IMR-90 (cell line): ENCODE results near the gene TBX10. TPM values are rescaled to one million over a fixed set of nuclear protein-coding genes. Genes with fewer than 3 reads are reported as not detected.

Experiments
- ATAC-seq: fragments of 200-7000 bp; cut with Tn5 transposase; 2 replicates; pipeline ENCODE4 v1.9.1; 2020; ENCODE audit warnings: low read depth, mild to moderate bottlenecking, moderate library complexity
- BruUV-seq: library from RNA; stranded (reverse); fragments of 400-500 nt; replicated peaks from 2 replicates; lab custom pipeline; 2021; lab: Mats Ljungman, UMichigan
- CTCF ChIA-PET: fragments of 300-600 bp; formaldehyde crosslinking; extraction: SDS; loops from one replicate; lab custom pipeline; 2021; ENCODE audit warnings: antibody characterized with exemption; lab: Yijun Ruan, JAX
- POLR2A ChIA-PET: fragments of 300-600 bp; sonication (Branson Sonifier 250); formaldehyde crosslinking; loops from one replicate; lab custom pipeline; 2022; ENCODE audit warnings: antibody characterized with exemption; ENCODE audit not compliant: unreplicated experiment; lab: Charles Lee
- DNase-seq: peaks from one replicate; pipeline ENCODE4 v3.0.0; 2013
- H2AFZ ChIP-seq: replicated peaks from 2 replicates; pipeline ENCODE3; 2013; ENCODE audit warnings: low read length, mild to moderate bottlenecking; ENCODE audit not compliant: poor library complexity
- H2AK5ac ChIP-seq: 2 replicates; pipeline ENCODE4 v1.6.1; 2013; ENCODE audit warnings: low read depth, low read length, inconsistent platforms
- H2AK9ac ChIP-seq: replicated peaks from 2 replicates; pipeline ENCODE3; 2013; ENCODE audit warnings: mild to moderate bottlenecking, low read depth, low read length, moderate library complexity; ENCODE audit not compliant: poor library complexity
- H2BK120ac ChIP-seq: 2 replicates; pipeline ENCODE4 v1.6.1; 2013; ENCODE audit warnings: low read depth, low read length, inconsistent platforms
- H2BK15ac ChIP-seq: 3 replicates; pipeline ENCODE4 v1.6.1; 2013; ENCODE audit warnings: low read depth, low read length, inconsistent platforms
- H2BK20ac ChIP-seq: 2 replicates; pipeline ENCODE4 v1.6.1; 2013; ENCODE audit warnings: low read depth, mild to moderate bottlenecking, inconsistent platforms, low read length, moderate library complexity
- H2BK5ac ChIP-seq: 2 replicates; pipeline ENCODE4 v1.6.1; 2013; ENCODE audit warnings: mild to moderate bottlenecking, low read depth, low read length, inconsistent platforms; ENCODE audit not compliant: poor library complexity, severe bottlenecking
- H3K14ac ChIP-seq: replicated peaks from 2 replicates; pipeline ENCODE4 v1.6.1; 2013; ENCODE audit warnings: low read depth, low read length, inconsistent platforms
- H3K18ac ChIP-seq: 2 replicates; pipeline ENCODE4 v1.6.1; 2013; ENCODE audit warnings: low read depth, low read length, control low read depth
- H3K23ac ChIP-seq: 2 replicates; pipeline ENCODE4 v1.6.1; 2013; ENCODE audit warnings: low read depth, low read length, inconsistent platforms
- H3K27ac ChIP-seq: 2 replicates; pipeline ENCODE4 v1.5.1; 2013; ENCODE audit warnings: mild to moderate bottlenecking, control low read depth, low read length; ENCODE audit not compliant: insufficient read depth
- H3K27me3 ChIP-seq: 2 replicates; pipeline ENCODE4 v1.6.1; 2013; ENCODE audit warnings: low read length; ENCODE audit not compliant: control insufficient read depth, insufficient read depth
- H3K36me3 ChIP-seq: 2 replicates; pipeline ENCODE4 v1.6.1; 2013; ENCODE audit warnings: low read length, mixed read lengths; ENCODE audit not compliant: control insufficient read depth, insufficient read depth
- H3K4ac ChIP-seq: 2 replicates; pipeline ENCODE4 v1.6.1; 2013; ENCODE audit warnings: low read depth, low read length, inconsistent platforms
- H3K4me1 ChIP-seq: 2 replicates; pipeline ENCODE4 v1.6.1; 2013; ENCODE audit warnings: low read length, mixed read lengths; ENCODE audit not compliant: control insufficient read depth, insufficient read depth
- H3K4me2 ChIP-seq: 2 replicates; pipeline ENCODE4 v1.6.1; 2013; ENCODE audit warnings: low read depth, mild to moderate bottlenecking, control low read depth, low read length, moderate library complexity
- H3K4me3 ChIP-seq: 2 replicates; pipeline ENCODE4 v1.5.1; 2013; ENCODE audit warnings: low read depth, mild to moderate bottlenecking, control low read depth, low read length, moderate library complexity; ENCODE audit not compliant: insufficient read depth
- H3K56ac ChIP-seq: 2 replicates; pipeline ENCODE4 v1.6.1; 2013; ENCODE audit warnings: low read length, inconsistent platforms; ENCODE audit not compliant: insufficient read depth; ENCODE audit errors: extremely low read depth
- H3K79me1 ChIP-seq, 2 experiments: 2 replicates each; pipeline ENCODE4 v1.6.1; 2013; ENCODE audit warnings: low read length in 2 of 2, inconsistent platforms in 1 of 2, low read depth in 1 of 2
- H3K9ac ChIP-seq: 2 replicates; pipeline ENCODE4 v1.6.1; 2013; ENCODE audit warnings: low read depth, low read length, control low read depth
- H3K9me1 ChIP-seq: 2 replicates; pipeline ENCODE4 v1.6.1; 2013; ENCODE audit warnings: low read length, inconsistent platforms; ENCODE audit not compliant: insufficient read depth
- H3K9me3 ChIP-seq: 2 replicates; pipeline ENCODE4 v1.6.1; 2013; ENCODE audit warnings: low read length; ENCODE audit not compliant: control insufficient read depth, insufficient read depth
- H4K20me1 ChIP-seq: 2 replicates; pipeline ENCODE4 v1.6.1; 2013; ENCODE audit warnings: low read length, inconsistent platforms; ENCODE audit not compliant: insufficient read depth
- H4K5ac ChIP-seq: 2 replicates; pipeline ENCODE4 v1.6.1; 2013; ENCODE audit warnings: mild to moderate bottlenecking, low read depth, low read length, control low read depth
- H4K8ac ChIP-seq, 2 experiments: 2 replicates each; pipeline ENCODE4 v1.6.1; 2013; ENCODE audit warnings: low read depth in 2 of 2, low read length in 2 of 2, control low read depth in 1 of 2, inconsistent platforms in 1 of 2
- H4K91ac ChIP-seq: 2 replicates; pipeline ENCODE4 v1.6.1; 2013; ENCODE audit warnings: low read depth, low read length, inconsistent platforms; ENCODE audit not compliant: insufficient read depth
- FOS ChIP-seq: fragments of 150-350 bp; IDR thresholded peaks from 2 replicates; pipeline ENCODE4 v1.6.1; 2016; ENCODE audit warnings: low read depth, low read length
- MAFK ChIP-seq: IDR thresholded peaks from 2 replicates; pipeline ENCODE4 v1.6.1; 2012; ENCODE audit warnings: low read depth, low read length, improper control_type of control experiment
- MAZ ChIP-seq: IDR thresholded peaks from 2 replicates; pipeline ENCODE4 v1.6.1; 2012; ENCODE audit warnings: low read depth, mild to moderate bottlenecking, low read length, improper control_type of control experiment, moderate library complexity, borderline replicate concordance
- MXI1 ChIP-seq: IDR thresholded peaks from 2 replicates; pipeline ENCODE4 v1.6.1; 2012; ENCODE audit warnings: low read depth, mild to moderate bottlenecking, low read length, moderate library complexity, borderline replicate concordance
- NFE2L2 ChIP-seq: fragments of 150-350 bp; IDR thresholded peaks from 2 replicates; pipeline ENCODE4 v1.6.1; 2016; ENCODE audit warnings: low read depth, mild to moderate bottlenecking, low read length
- RAD21 ChIP-seq: IDR thresholded peaks from 2 replicates; pipeline ENCODE4 v1.6.1; 2012; ENCODE audit warnings: low read length, improper control_type of control experiment
- SMC3 ChIP-seq: fragments of 150-350 bp; IDR thresholded peaks from 2 replicates; pipeline ENCODE4 v1.6.1; 2016; ENCODE audit warnings: low read depth, mild to moderate bottlenecking, antibody characterized with exemption, low read length, moderate library complexity
- WGBS, 2 experiments: methylation state at CpG; one replicate each; pipeline versions ENCODE4 v1.1.5 to v1.1.7; 2013; ENCODE audit warnings: missing lambda C conversion rate in 2 of 2; ENCODE audit not compliant: insufficient read length in 1 of 2; ENCODE audit errors: extremely low coverage in 2 of 2; 5-methylcytosine and 5-hydroxymethylcytosine counted together
- dilution Hi-C: fragments of 300-500 bp; cut with HindIII; formaldehyde crosslinking; loops from one replicate; pipeline ENCODE4 v1.14.3; 2018; ENCODE audit warnings: low sequenced_read_pairs; ENCODE audit not compliant: unreplicated experiment
- in situ Hi-C: fragments of 300-500 bp; cut with MboI; formaldehyde crosslinking; loops from 3 replicates; pipeline ENCODE4 v1.14.3; 2019; ENCODE audit warnings: low sequenced_read_pairs, inconsistent platforms, mixed read lengths
- intact Hi-C: fragments of 100-400 bp; cut with micrococcal nuclease; formaldehyde crosslinking; loops from 2 replicates; pipeline ENCODE4 v1.10.0; 2022
- polyA plus RNA-seq, 3 experiments: library from polyadenylated mRNA; depleted of rRNA; stranded (reverse); fragments of >200 nt; gene quantifications; 2 replicates each; pipeline ENCODE4 v1.2.3, GENCODE V29; 2012; ENCODE audit warnings: low replicate concordance in 1 of 3
- total RNA-seq: library from RNA; depleted of rRNA; stranded (reverse); fragments of >200 nt; gene quantifications from 2 replicates; pipeline ENCODE4 v1.2.3, GENCODE V29; 2012

The TBX10 gene
- total and polyA plus RNA-seq, 2 of the 4 experiments (the other 2 are of a cell fraction) = not detected

GRCh38 chr11:67640758-67641337 is 1.3 kb upstream of the TBX10 start:
- no peak overlapping the region for H3K4me2 ChIP-seq
- intact Hi-C loops = loop anchor here (1.0 to 10.0 kb wide), 2 partner anchors 18 to 154 kb away; no protein-coding TSS in a partner anchor
- H3K23ac ChIP-seq = no peak overlapping the region
- no peaks in the 10 kb centered on the region for H4K20me1 ChIP-seq
- WGBS, 2 experiments = 8% methylated on average over 2 of the region's 12 CpGs; no CpG with 5 or more reads in 1 of the 2 experiments
- H3K9me1 ChIP-seq = no peaks in the 10 kb centered on the region
- peaks cover 12% of the 10 kb centered on the region; the same call in 1 of the 2 replicates for H3K27me3 ChIP-seq
- no peak overlapping the region for H3K4ac ChIP-seq
- H2BK5ac ChIP-seq = no peak overlapping the region
- no peaks in the 10 kb centered on the region for H3K36me3 ChIP-seq
- no peak overlapping the region for H3K4me3 ChIP-seq
- no peak overlapping the region for H4K8ac ChIP-seq
- no peaks in the 10 kb centered on the region for H3K79me1 ChIP-seq
- dilution Hi-C loops = no loop called here
- no peak overlapping the region for H4K91ac ChIP-seq
- H3K56ac ChIP-seq = no peak overlapping the region
- no peaks in the 10 kb centered on the region for H3K4me1 ChIP-seq
- DNase-seq = no peak
- H2BK120ac ChIP-seq = no peak overlapping the region
- H2AK9ac ChIP-seq = no peak overlapping the region
- H4K5ac ChIP-seq = no peak overlapping the region
- H2AFZ ChIP-seq = no peak overlapping the region
- no TSS peak for BruUV-seq
- CTCF ChIA-PET = no interaction called here
- H2AK5ac ChIP-seq = no peak overlapping the region
- no peak overlapping the region for H2BK20ac ChIP-seq
- no peaks in the 10 kb centered on the region; the same call in 1 of the 2 replicates for H3K9me3 ChIP-seq
- H3K27ac ChIP-seq = no peak overlapping the region
- H3K9ac ChIP-seq = no peak overlapping the region
- no peak overlapping the region for H2BK15ac ChIP-seq
- TF ChIP-seq NFE2L2 (no peak), RAD21 (no peak), MAZ (no peak), SMC3 (no peak), MAFK (no peak), FOS (no peak), MXI1 (no peak)
- no peak for ATAC-seq
- no peak overlapping the region for H3K18ac ChIP-seq
- in situ Hi-C loops = no loop called here
- POLR2A ChIA-PET = no interaction called here
- no peak overlapping the region for H3K14ac ChIP-seq
